Lung (tissue), 12 donors: ENCODE data around the gene DYNLT1. TPM values are rescaled to one million over a fixed set of nuclear protein-coding genes. Genes with fewer than 3 reads are reported as not detected.

Experiments used
- ATAC-seq: fragments of 200-7000 bp; cut with Tn5 transposase; one replicate; pipeline ENCODE4 v1.9.1; 2020; ENCODE audit warnings: moderate number of reproducible peaks; ENCODE audit not compliant: insufficient read depth, low FRiP score
- DNase-seq, 3 donors: peaks; one replicate each; pipeline ENCODE4 v3.0.0-alpha.2; 2013 to 2017
- H3K27ac ChIP-seq, 2 donors: one replicate each; pipeline ENCODE4 v1.5.1; 2013; ENCODE audit warnings: mild to moderate bottlenecking in 2 of 2, moderate library complexity in 2 of 2, control low read depth in 1 of 2, inconsistent platforms in 1 of 2, low read depth in 1 of 2, low read length in 1 of 2
- H3K27me3 ChIP-seq, 3 donors: one replicate each; pipeline ENCODE4 v1.5.1; 2013; ENCODE audit warnings: low read length in 2 of 3; ENCODE audit not compliant: control insufficient read depth in 3 of 3, insufficient read depth in 3 of 3
- H3K36me3 ChIP-seq, 4 donors: one replicate each; pipeline ENCODE4 v1.5.1; 2013; ENCODE audit warnings: low read length in 4 of 4, mild to moderate bottlenecking in 1 of 4, moderate library complexity in 1 of 4; ENCODE audit not compliant: control insufficient read depth in 4 of 4, insufficient read depth in 4 of 4
- H3K4me1 ChIP-seq, 5 donors: one replicate each; pipeline ENCODE4 v1.5.1; 2013; ENCODE audit warnings: low read length in 5 of 5, mild to moderate bottlenecking in 2 of 5, moderate library complexity in 1 of 5; ENCODE audit not compliant: control insufficient read depth in 5 of 5, insufficient read depth in 5 of 5
- H3K4me3 ChIP-seq: one replicate; pipeline ENCODE4 v1.5.1; 2013; ENCODE audit warnings: mild to moderate bottlenecking, control low read depth, moderate library complexity
- H3K9ac ChIP-seq, 2 donors: one replicate each; pipeline ENCODE4 v1.5.1; 2013; ENCODE audit warnings: low read length in 2 of 2, control low read depth in 1 of 2; ENCODE audit not compliant: insufficient read depth in 1 of 2
- H3K9me3 ChIP-seq, 4 donors: one replicate each; pipeline ENCODE4 v1.5.1; 2013; ENCODE audit warnings: low read length in 3 of 4, mild to moderate bottlenecking in 1 of 4, moderate library complexity in 1 of 4; ENCODE audit not compliant: control insufficient read depth in 4 of 4, insufficient read depth in 3 of 4
- CTCF ChIP-seq: IDR thresholded peaks from 2 replicates; pipeline ENCODE4 v1.5.1; 2012; ENCODE audit warnings: mild to moderate bottlenecking; ENCODE audit errors: control extremely low read depth, extremely low read depth
- WGBS, 2 donors: extraction: QIAGEN DNeasy Blood & Tissue Kit; methylation state at CpG; one replicate each; pipeline ENCODE4 v1.1.7; 2013; 5-methylcytosine and 5-hydroxymethylcytosine counted together
- polyA plus RNA-seq, 2 donors: library from polyadenylated mRNA; stranded (reverse); fragments of 200-250 nt; gene quantifications; one replicate each; pipeline ENCODE4 v1.2.1, GENCODE V29; 2013
- total RNA-seq, 2 donors: library from RNA; depleted of rRNA in 1 of 2; stranded (reverse); fragments of >200 nt in 1 of 2; gene quantifications; one replicate each; pipeline ENCODE4 v1.2.1, GENCODE V29; 2014 to 2021
- donor health status: control.
- donor health status: control.
- donor health status: Bipolar disorder and iron deficiency.
- donor health status: healthy.
- donor health status: DM: yes; HTN: yes; CAD: no.

The DYNLT1 gene
- total and polyA plus RNA-seq, 4 donors, result 83.4 to 268 (median 199) TPM

- DNase-seq, result no peak
- WGBS, 2 donors, result 89 to 94% methylated on average over 18 of the region's 18 CpGs
- peaks cover 0 to 5% (median 0%) of the 10 kb centered on the region in 3 donors for H3K27me3 ChIP-seq
- no peak overlapping the region for H3K4me3 ChIP-seq
- TF ChIP-seq CTCF, result no peak
- no peak overlapping the region for H3K9ac ChIP-seq
- peaks cover 0 to 2% (median 0%) of the 10 kb centered on the region in 4 donors for H3K36me3 ChIP-seq
- no peaks in the 10 kb centered on the region for H3K9me3 ChIP-seq
- H3K27ac ChIP-seq, result no peak overlapping the region
- peaks cover 0 to 31% (median 6%) of the 10 kb centered on the region in 5 donors for H3K4me1 ChIP-seq
- no peak for ATAC-seq
Measured at GRCh38 chr6:158665332-158665731, 20.8 kb upstream of the DYNLT1 start.

GRCh38 chr6:158663625-158664165 lies 19.2 kb upstream of the DYNLT1 start:
- H3K9ac ChIP-seq, result peak overlapping the region in 1 of 2 donors; percentile 31

GRCh38 chr6:158662954-158663624 lies 18.5 kb upstream of the DYNLT1 start:
- peaks cover 0 to 5% (median 0%) of the 10 kb centered on the region in 3 donors for H3K27me3 ChIP-seq
- H3K4me3 ChIP-seq, result no peak overlapping the region
- H3K36me3 ChIP-seq, result peaks cover 0 to 2% (median 0%) of the 10 kb centered on the region in 4 donors
- peaks cover 0 to 30% (median 6%) of the 10 kb centered on the region in 5 donors for H3K4me1 ChIP-seq
- DNase-seq (peak; percentile 58 to 85 (median 76)), ATAC-seq (peak; percentile 7)
- H3K9ac ChIP-seq, result peak overlapping the region; percentile 3 to 31
- WGBS, 2 donors, result 43 to 44% methylated on average over 27 of the region's 27 CpGs
- TF ChIP-seq CTCF, result no peak
- no peaks in the 10 kb centered on the region for H3K9me3 ChIP-seq
- H3K27ac ChIP-seq, result peak overlapping the region in 1 of 2 donors; percentile 82

More at GRCh38 chr6:158663625-158664165, 19.2 kb upstream of the DYNLT1 start:
- H3K36me3 ChIP-seq, result peaks cover 0 to 2% (median 0%) of the 10 kb centered on the region in 4 donors
- TF ChIP-seq CTCF, result no peak
- WGBS, 2 donors, result 40 to 57% methylated on average over 11 of the region's 11 CpGs
- peaks cover 0 to 30% (median 6%) of the 10 kb centered on the region in 5 donors for H3K4me1 ChIP-seq
- peak overlapping the region in 1 of 2 donors; percentile 82 for H3K27ac ChIP-seq
- peak; percentile 47 to 73 (median 61) for DNase-seq
- peaks cover 0 to 5% (median 0%) of the 10 kb centered on the region in 3 donors for H3K27me3 ChIP-seq
- H3K9me3 ChIP-seq, result no peaks in the 10 kb centered on the region
- ATAC-seq, result no peak
- H3K4me3 ChIP-seq, result no peak overlapping the region
